ENCODE measurements around the gene NAXD.

The NAXD gene

GRCh38 chr13:110581506-110582185, 33.7 kb upstream of the NAXD start:
- DNase-seq (ENCODE audit: low read depth), result no peak
- H3K4me3 ChIP-seq (ENCODE audit: low read depth, low read length), result no peak overlapping the region
- TF ChIP-seq CTCF (conservative IDR thresholded peaks at IDR 0.05; ENCODE audit: low read depth, low read length), result no peak

GRCh38 chr13:110582421-110582954, 32.9 kb upstream of the NAXD start:
- H3K4me3 ChIP-seq (ENCODE audit: low read depth, low read length), result no peak overlapping the region
- no peak for DNase-seq (ENCODE audit: low read depth)
- no peak for TF ChIP-seq CTCF (conservative IDR thresholded peaks at IDR 0.05; ENCODE audit: low read depth, low read length)

- DNase-seq (ENCODE audit: low read depth), result no peak
Observed at GRCh38 chr13:110583178-110583865, 32.0 kb upstream of the NAXD start.

GRCh38 chr13:110589793-110590390, 25.5 kb upstream of the NAXD start:
- H3K4me3 ChIP-seq (ENCODE audit: low read depth, low read length), result no peak overlapping the region
- no peak for TF ChIP-seq CTCF (conservative IDR thresholded peaks at IDR 0.05; ENCODE audit: low read depth, low read length)
- DNase-seq (ENCODE audit: low read depth), result no peak

More at GRCh38 chr13:110583178-110583865, 32.0 kb upstream of the NAXD start:
- no peak for TF ChIP-seq CTCF (conservative IDR thresholded peaks at IDR 0.05; ENCODE audit: low read depth, low read length)
- H3K4me3 ChIP-seq (ENCODE audit: low read depth, low read length), result no peak overlapping the region

- H3K4me3 ChIP-seq (ENCODE audit: low read depth, low read length), result no peak overlapping the region
- no peak for TF ChIP-seq CTCF (conservative IDR thresholded peaks at IDR 0.05; ENCODE audit: low read depth, low read length)
- no peak for DNase-seq (ENCODE audit: low read depth)
Observed at GRCh38 chr13:110590577-110590976, 24.8 kb upstream of the NAXD start.

GRCh38 chr13:110592665-110593064, 22.7 kb upstream of the NAXD start:
- H3K4me3 ChIP-seq (ENCODE audit: low read depth, low read length), result no peak overlapping the region
- no peak for TF ChIP-seq CTCF (conservative IDR thresholded peaks at IDR 0.05; ENCODE audit: low read depth, low read length)
- DNase-seq (ENCODE audit: low read depth), result no peak

Data from choroid plexus epithelial cell (primary cell).